Measurements from ENCODE around the gene RAB40B.

DNA sequence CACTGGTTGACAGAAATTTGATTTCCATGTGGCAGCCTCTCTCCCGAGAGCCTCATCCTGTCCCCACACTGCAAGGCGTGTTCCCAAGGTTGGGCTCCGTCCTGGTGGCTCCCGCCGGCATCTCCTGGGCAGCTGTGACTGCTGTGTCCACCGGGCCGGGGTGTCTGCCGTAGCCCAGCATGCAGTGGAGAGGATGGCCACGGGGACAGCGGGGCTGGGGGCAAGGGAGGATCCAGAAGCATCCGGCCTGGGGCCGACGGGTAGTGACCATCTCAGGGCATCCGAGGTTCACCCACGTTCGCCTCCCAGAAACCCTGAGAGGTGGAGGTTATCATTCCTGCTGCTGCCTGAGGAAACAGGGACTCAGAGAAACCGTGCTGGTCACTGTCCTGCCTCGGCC, 7.3 kb upstream of the RAB40B start:
- TF ChIP-seq CTCF (CRISPR knock-in tag; IDR thresholded peaks at IDR 0.05) (no peak), FOXP1 (IDR thresholded peaks at IDR 0.05) (no peak), FOXP1 (CRISPR knock-in tag; IDR thresholded peaks at IDR 0.05) (no peak), NCOA1 (CRISPR knock-in tag; IDR thresholded peaks at IDR 0.05) (no peak), JUND (CRISPR knock-in tag; IDR thresholded peaks at IDR 0.05) (no peak), MYC (CRISPR knock-in tag; IDR thresholded peaks at IDR 0.05; ENCODE audit: borderline replicate concordance) (no peak), KLF15 (CRISPR knock-in tag; IDR thresholded peaks at IDR 0.05; ENCODE audit: borderline replicate concordance) (no peak), ZNF724P (CRISPR knock-in tag; IDR thresholded peaks at IDR 0.05; ENCODE audit: borderline replicate concordance) (no peak), MATR3 (CRISPR knock-in tag; IDR thresholded peaks at IDR 0.05) (no peak), NR2F1 (CRISPR knock-in tag; IDR thresholded peaks at IDR 0.05) (no peak), ELK4 (CRISPR knock-in tag; IDR thresholded peaks at IDR 0.05; ENCODE audit: borderline replicate concordance) (no peak), GATAD1 (CRISPR knock-in tag; IDR thresholded peaks at IDR 0.05) (no peak)
- TF ChIP-seq, protein P1, sequence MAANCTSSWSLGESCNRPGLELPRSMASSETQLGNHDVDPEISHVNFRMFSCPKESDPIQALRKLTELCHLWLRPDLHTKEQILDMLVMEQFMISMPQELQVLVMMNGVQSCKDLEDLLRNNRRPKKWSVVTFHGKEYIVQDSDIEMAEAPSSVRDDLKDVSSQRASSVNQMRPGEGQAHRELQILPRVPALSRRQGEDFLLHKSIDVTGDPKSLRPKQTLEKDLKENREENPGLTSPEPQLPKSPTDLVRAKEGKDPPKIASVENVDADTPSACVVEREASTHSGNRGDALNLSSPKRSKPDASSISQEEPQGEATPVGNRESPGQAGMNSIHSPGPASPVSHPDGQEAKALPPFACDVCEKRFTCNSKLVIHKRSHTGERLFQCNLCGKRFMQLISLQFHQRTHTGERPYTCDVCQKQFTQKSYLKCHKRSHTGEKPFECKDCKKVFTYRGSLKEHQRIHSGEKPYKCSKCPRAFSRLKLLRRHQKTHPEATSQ (CRISPR knock-in tag; IDR thresholded peaks at IDR 0.05; ENCODE audit: borderline replicate concordance): no peak
